DND-41 (cell line): ENCODE data around the gene CLEC18B.

Source experiments
- CTCF ChIP-seq: IDR thresholded peaks from 2 replicates; pipeline ENCODE4 v1.5.1; 2012; ENCODE audit warnings: borderline replicate concordance, low read length, moderate library complexity, mild to moderate bottlenecking; ENCODE audit not compliant: poor library complexity, severe bottlenecking; ENCODE audit errors: extremely low read depth
- EZH2 ChIP-seq: IDR thresholded peaks from 3 replicates; pipeline ENCODE4 v1.6.1; 2012; ENCODE audit warnings: borderline replicate concordance, low read depth, mild to moderate bottlenecking, moderate library complexity, low read length, inconsistent platforms; ENCODE audit not compliant: severe bottlenecking

- TF ChIP-seq CTCF, result no peak
- no peak for TF ChIP-seq EZH2
These were observed 47.7 kb upstream of the CLEC18B start for GRCh38 chr16:74468807-74469525.
